OCI-LY1 (cell line): Measurements from ENCODE around the gene TMEM266.

Experiments used
- H2AFZ ChIP-seq: fragments of 200-600 bp; sonication (generic), shearing (Covaris generic); 2 replicates; pipeline ENCODE4 v1.6.0; 2014; ENCODE audit warnings: antibody characterized with exemption, mild to moderate bottlenecking, low read length
- H3F3A ChIP-seq: fragments of 200-600 bp; sonication (generic), shearing (Covaris generic); 2 replicates; pipeline ENCODE4 v1.6.0; 2014; ENCODE audit warnings: mild to moderate bottlenecking, antibody characterized with exemption, low read length, moderate library complexity; ENCODE audit not compliant: insufficient read depth
- H3K27ac ChIP-seq: fragments of 200-600 bp; sonication (generic); 2 replicates; pipeline ENCODE4 v1.5.1; 2014; ENCODE audit warnings: low read length, mixed run types, mild to moderate bottlenecking, low read depth; ENCODE audit not compliant: poor library complexity, severe bottlenecking
- H3K27me3 ChIP-seq: fragments of 200-600 bp; sonication (generic); 2 replicates; pipeline ENCODE4 v1.6.0; 2014; ENCODE audit warnings: antibody characterized with exemption, mild to moderate bottlenecking, low read length, moderate library complexity; ENCODE audit not compliant: insufficient read depth
- H3K36me3 ChIP-seq: fragments of 200-600 bp; sonication (generic); 2 replicates; pipeline ENCODE4 v1.6.1; 2014; ENCODE audit warnings: mild to moderate bottlenecking, antibody characterized with exemption, low read length, moderate library complexity, mixed read lengths; ENCODE audit not compliant: insufficient read depth
- H3K4me1 ChIP-seq: fragments of 200-600 bp; sonication (generic); 2 replicates; pipeline ENCODE4 v1.5.1; 2014; ENCODE audit warnings: mild to moderate bottlenecking, low read length, moderate library complexity; ENCODE audit not compliant: insufficient read depth, severe bottlenecking
- H3K4me2 ChIP-seq: fragments of 200-600 bp; sonication (generic), shearing (Covaris generic); 2 replicates; pipeline ENCODE4 v1.6.1; 2014; ENCODE audit warnings: low read length
- H3K4me3 ChIP-seq: fragments of 200-600 bp; sonication (generic); 2 replicates; pipeline ENCODE4 v1.5.1; 2014; ENCODE audit warnings: low read length, low read depth, mild to moderate bottlenecking, mixed read lengths; ENCODE audit not compliant: poor library complexity, severe bottlenecking
- H3K79me2 ChIP-seq: fragments of 200-600 bp; shearing (Covaris generic); 2 replicates; pipeline ENCODE4 v1.6.1; 2016; ENCODE audit warnings: mixed run types, low read length, mixed read lengths; ENCODE audit not compliant: insufficient read depth
- H3K9ac ChIP-seq: fragments of 200-600 bp; sonication (generic), shearing (Covaris generic); 2 replicates; pipeline ENCODE4 v1.6.1; 2014; ENCODE audit warnings: mild to moderate bottlenecking, low read length, mixed read lengths
- H3K9me2 ChIP-seq: fragments of 200-600 bp; sonication (generic), shearing (Covaris generic); 2 replicates; pipeline ENCODE4 v1.6.1; 2014; ENCODE audit warnings: low read depth, mild to moderate bottlenecking, low read length, mixed read lengths
- H3K9me3 ChIP-seq: fragments of 200-600 bp; shearing (Covaris generic); 2 replicates; pipeline ENCODE4 v1.6.1; 2014; ENCODE audit warnings: low read length, mixed read lengths
- H4K20me1 ChIP-seq: fragments of 200-600 bp; sonication (generic), shearing (Covaris generic); 2 replicates; pipeline ENCODE4 v1.6.0; 2016; ENCODE audit warnings: mild to moderate bottlenecking, low read length; ENCODE audit not compliant: insufficient read depth
- CTCF ChIP-seq: fragments of 200-600 bp; sonication (generic), shearing (Covaris generic); IDR thresholded peaks from 2 replicates; pipeline ENCODE4 v1.5.1; 2017; ENCODE audit warnings: mild to moderate bottlenecking, antibody characterized with exemption, low read length, moderate library complexity, mixed read lengths
- EZH2 ChIP-seq: fragments of 200-600 bp; sonication (generic), shearing (Covaris generic); IDR thresholded peaks from 2 replicates; pipeline ENCODE4 v1.8.0; 2017; ENCODE audit warnings: borderline replicate concordance, mixed run types, mild to moderate bottlenecking, antibody characterized with exemption, low read length, moderate library complexity, mixed read lengths

Gene TMEM266

GRCh38 chr15:76199106-76200082 is 139.6 kb downstream of the TMEM266 start:
- TF ChIP-seq EZH2 = no peak
- TF ChIP-seq CTCF = no peak
- H2AFZ ChIP-seq = no peak overlapping the region
- no peaks in the 10 kb centered on the region for H3K4me1 ChIP-seq
- no peaks in the 10 kb centered on the region for H3K27me3 ChIP-seq
- no peak overlapping the region for H3K9ac ChIP-seq
- H3K9me3 ChIP-seq = no peaks in the 10 kb centered on the region
- no peak overlapping the region for H3K4me2 ChIP-seq
- no peaks in the 10 kb centered on the region for H3K79me2 ChIP-seq
- H3F3A ChIP-seq = no peaks in the 10 kb centered on the region
- no peaks in the 10 kb centered on the region for H4K20me1 ChIP-seq
- no peak overlapping the region for H3K27ac ChIP-seq
- H3K9me2 ChIP-seq = no peaks in the 10 kb centered on the region
- no peaks in the 10 kb centered on the region for H3K36me3 ChIP-seq
- H3K4me3 ChIP-seq = no peak overlapping the region

GRCh38 chr15:76200083-76200465 is 140.3 kb downstream of the TMEM266 start:
- Histone ChIP-seq H3K4me2 (no peak overlapping the region), H3K4me1 (no peaks in the 10 kb centered on the region), H3K9me3 (no peaks in the 10 kb centered on the region), H3K27me3 (no peaks in the 10 kb centered on the region), H3K9ac (no peak overlapping the region), H3K9me2 (no peaks in the 10 kb centered on the region), H4K20me1 (no peaks in the 10 kb centered on the region), H3F3A (no peaks in the 10 kb centered on the region), H3K36me3 (no peaks in the 10 kb centered on the region), H3K4me3 (no peak overlapping the region), H3K79me2 (no peaks in the 10 kb centered on the region), H2AFZ (no peak overlapping the region), H3K27ac (no peak overlapping the region)
- no peak for TF ChIP-seq EZH2
- TF ChIP-seq CTCF = no peak

GRCh38 chr15:76200641-76201105 is 140.9 kb downstream of the TMEM266 start:
- Histone ChIP-seq H3K79me2 (no peaks in the 10 kb centered on the region), H2AFZ (no peak overlapping the region), H3K27ac (no peak overlapping the region), H3K9ac (no peak overlapping the region), H3K4me1 (no peaks in the 10 kb centered on the region), H3K9me3 (no peaks in the 10 kb centered on the region), H3K4me2 (no peak overlapping the region), H3K9me2 (no peaks in the 10 kb centered on the region), H4K20me1 (no peaks in the 10 kb centered on the region), H3F3A (no peaks in the 10 kb centered on the region), H3K27me3 (no peaks in the 10 kb centered on the region), H3K36me3 (no peaks in the 10 kb centered on the region), H3K4me3 (no peak overlapping the region)
- TF ChIP-seq CTCF (no peak), EZH2 (no peak)
